MM.1S (cell line): Measurements from ENCODE around the gene PTGFR.

Source experiments
- EZH2 ChIP-seq: fragments of 300-600 bp; sonication (generic); optimal IDR thresholded peaks from 2 replicates; pipeline ENCODE3; 2017; ENCODE audit warnings: low read depth, mild to moderate bottlenecking, antibody characterized with exemption, low read length, mixed read lengths
- EZH2phosphoT487 ChIP-seq: fragments of 300-600 bp; sonication (generic); IDR thresholded peaks from 2 replicates; pipeline ENCODE4 v1.6.1; 2018; ENCODE audit warnings: antibody characterized with exemption, low read length
- TF ChIP-seq, protein P1 (sequence below): fragments of 300-600 bp; sonication (generic); IDR thresholded peaks from 2 replicates; pipeline ENCODE4 v1.5.1; 2016; ENCODE audit warnings: antibody characterized with exemption, low read length, mixed read lengths

DNA sequence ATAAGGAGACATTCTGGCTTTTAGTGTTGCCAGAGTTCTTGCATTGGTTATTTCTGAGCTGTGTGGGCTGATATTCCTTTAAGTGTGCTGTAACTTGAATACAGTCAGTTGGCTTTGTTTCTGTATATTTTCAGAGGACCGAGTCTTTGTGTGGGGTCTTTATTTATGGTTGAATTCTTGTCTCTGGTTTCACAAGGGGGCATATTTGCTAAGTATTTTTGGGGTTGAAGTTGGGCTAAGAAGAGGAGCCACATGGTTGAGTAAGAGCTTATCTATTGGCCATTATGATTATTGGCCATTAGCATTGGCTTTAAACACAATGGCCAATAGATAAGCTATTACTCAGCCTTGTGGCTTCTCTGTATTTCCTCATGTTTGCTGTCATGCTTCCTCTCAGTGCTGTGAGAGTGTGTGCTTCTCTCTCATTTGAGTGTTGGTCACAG is 26.3 kb upstream of the PTGFR start:
- TF ChIP-seq, protein P1, sequence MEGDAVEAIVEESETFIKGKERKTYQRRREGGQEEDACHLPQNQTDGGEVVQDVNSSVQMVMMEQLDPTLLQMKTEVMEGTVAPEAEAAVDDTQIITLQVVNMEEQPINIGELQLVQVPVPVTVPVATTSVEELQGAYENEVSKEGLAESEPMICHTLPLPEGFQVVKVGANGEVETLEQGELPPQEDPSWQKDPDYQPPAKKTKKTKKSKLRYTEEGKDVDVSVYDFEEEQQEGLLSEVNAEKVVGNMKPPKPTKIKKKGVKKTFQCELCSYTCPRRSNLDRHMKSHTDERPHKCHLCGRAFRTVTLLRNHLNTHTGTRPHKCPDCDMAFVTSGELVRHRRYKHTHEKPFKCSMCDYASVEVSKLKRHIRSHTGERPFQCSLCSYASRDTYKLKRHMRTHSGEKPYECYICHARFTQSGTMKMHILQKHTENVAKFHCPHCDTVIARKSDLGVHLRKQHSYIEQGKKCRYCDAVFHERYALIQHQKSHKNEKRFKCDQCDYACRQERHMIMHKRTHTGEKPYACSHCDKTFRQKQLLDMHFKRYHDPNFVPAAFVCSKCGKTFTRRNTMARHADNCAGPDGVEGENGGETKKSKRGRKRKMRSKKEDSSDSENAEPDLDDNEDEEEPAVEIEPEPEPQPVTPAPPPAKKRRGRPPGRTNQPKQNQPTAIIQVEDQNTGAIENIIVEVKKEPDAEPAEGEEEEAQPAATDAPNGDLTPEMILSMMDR: no peak
- TF ChIP-seq EZH2phosphoT487 (no peak), EZH2 (no peak)
